ENCODE data around the gene XYLT1. TPM values are rescaled to one million over a fixed set of nuclear protein-coding genes. Genes with fewer than 3 reads are reported as not detected.

Gene XYLT1
- total and polyA plus RNA-seq, 10 of the 15 experiments (the other 5 are each of a cell fraction or from before 2014, with no cell fraction given) = 0.88 to 14.8 (median 5.8) TPM

DNA sequence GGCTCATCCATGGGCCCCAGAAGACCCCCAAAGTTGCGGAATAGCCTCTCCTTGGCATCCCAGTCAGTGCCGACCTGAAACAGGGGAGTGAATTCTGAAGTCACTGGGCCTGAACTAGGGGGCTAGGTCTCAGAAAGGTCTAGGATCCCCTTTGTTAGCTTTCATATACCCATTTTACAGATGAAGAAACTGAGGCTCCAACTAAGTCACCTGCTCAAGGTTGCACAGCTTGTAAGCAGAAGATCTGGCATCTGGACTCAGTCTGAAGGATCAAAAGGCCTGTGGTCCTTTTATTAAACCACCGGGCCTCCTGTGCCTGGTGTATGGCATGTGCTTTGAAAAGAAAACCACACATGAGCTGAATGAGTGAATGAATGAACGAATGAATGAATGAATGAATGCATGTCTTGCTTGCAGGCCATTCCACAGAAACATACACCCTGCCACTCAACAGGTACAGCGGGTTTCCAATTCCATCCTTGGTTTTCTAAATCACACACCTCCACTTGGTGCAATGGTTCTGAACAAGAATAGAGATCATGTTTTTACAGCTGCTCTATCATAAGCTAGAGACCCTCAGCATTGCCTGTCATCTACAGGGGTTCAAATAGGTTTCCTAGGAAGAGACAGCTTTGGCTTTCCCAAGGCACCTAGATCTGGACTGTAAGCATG, 352.7 kb downstream of the XYLT1 start:
- FAIRE-seq = no peak
- POLR2A ChIA-PET = no interaction called here
- WGBS (ENCODE audit: insufficient coverage, insufficient replicate concordance, low lambda C conversion rate, missing lambda C conversion rate) = 50% methylated on average over 5 of the region's 5 CpGs

More for the DNA sequence above, 352.7 kb downstream of the XYLT1 start:
- RAD21 ChIA-PET (ENCODE audit: unreplicated experiment) = no interaction called here
- Histone ChIP-seq H3K4me1 (ENCODE audit: control insufficient read depth, insufficient read depth, low read length) (no peaks in the 10 kb centered on the region), H3K9me3 (replicated peaks; ENCODE audit: control insufficient read depth, insufficient read depth, low read length) (no peaks in the 10 kb centered on the region), H3K4me3 (no peak overlapping the region), H3K27ac (ENCODE audit: control insufficient read depth, insufficient read depth) (no peak overlapping the region), H2AFZ (ENCODE audit: control insufficient read depth, low read depth, low read length) (no peak overlapping the region), H3K27me3 (replicated peaks in 1 of 2; ENCODE audit: control insufficient read depth in 2 of 2, insufficient read depth in 2 of 2, low read length in 1 of 2) (no peaks in the 10 kb centered on the region), H3K36me3 (ENCODE audit: control insufficient read depth in 2 of 2, insufficient read depth in 2 of 2, low read length in 1 of 2) (peaks cover 0 to 1% of the 10 kb centered on the region in 2 experiments; a peak in 1 of 4 replicates), H3K4me2 (ENCODE audit: control insufficient read depth, insufficient read depth) (no peak overlapping the region), H3K9ac (ENCODE audit: control insufficient read depth, insufficient read depth, low read length) (no peak overlapping the region), H4K20me1 (ENCODE audit: control insufficient read depth, insufficient read depth) (no peaks in the 10 kb centered on the region), H3K79me2 (ENCODE audit: control insufficient read depth, insufficient read depth, low read length) (no peaks in the 10 kb centered on the region)
- peak; percentile 92 for TF ChIP-seq ZNF24 (IDR thresholded peaks at IDR 0.05)
- TF ChIP-seq, protein P1, sequence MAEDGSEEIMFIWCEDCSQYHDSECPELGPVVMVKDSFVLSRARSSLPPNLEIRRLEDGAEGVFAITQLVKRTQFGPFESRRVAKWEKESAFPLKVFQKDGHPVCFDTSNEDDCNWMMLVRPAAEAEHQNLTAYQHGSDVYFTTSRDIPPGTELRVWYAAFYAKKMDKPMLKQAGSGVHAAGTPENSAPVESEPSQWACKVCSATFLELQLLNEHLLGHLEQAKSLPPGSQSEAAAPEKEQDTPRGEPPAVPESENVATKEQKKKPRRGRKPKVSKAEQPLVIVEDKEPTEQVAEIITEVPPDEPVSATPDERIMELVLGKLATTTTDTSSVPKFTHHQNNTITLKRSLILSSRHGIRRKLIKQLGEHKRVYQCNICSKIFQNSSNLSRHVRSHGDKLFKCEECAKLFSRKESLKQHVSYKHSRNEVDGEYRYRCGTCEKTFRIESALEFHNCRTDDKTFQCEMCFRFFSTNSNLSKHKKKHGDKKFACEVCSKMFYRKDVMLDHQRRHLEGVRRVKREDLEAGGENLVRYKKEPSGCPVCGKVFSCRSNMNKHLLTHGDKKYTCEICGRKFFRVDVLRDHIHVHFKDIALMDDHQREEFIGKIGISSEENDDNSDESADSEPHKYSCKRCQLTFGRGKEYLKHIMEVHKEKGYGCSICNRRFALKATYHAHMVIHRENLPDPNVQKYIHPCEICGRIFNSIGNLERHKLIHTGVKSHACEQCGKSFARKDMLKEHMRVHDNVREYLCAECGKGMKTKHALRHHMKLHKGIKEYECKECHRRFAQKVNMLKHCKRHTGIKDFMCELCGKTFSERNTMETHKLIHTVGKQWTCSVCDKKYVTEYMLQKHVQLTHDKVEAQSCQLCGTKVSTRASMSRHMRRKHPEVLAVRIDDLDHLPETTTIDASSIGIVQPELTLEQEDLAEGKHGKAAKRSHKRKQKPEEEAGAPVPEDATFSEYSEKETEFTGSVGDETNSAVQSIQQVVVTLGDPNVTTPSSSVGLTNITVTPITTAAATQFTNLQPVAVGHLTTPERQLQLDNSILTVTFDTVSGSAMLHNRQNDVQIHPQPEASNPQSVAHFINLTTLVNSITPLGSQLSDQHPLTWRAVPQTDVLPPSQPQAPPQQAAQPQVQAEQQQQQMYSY (CRISPR knock-in tag; IDR thresholded peaks at IDR 0.05) = no peak
- ATAC-seq = no peak
- no peak for DNase-seq (ENCODE audit: low read depth, low spot score)
- intact Hi-C loops (cut with micrococcal nuclease; ENCODE audit: unreplicated experiment) = no loop called here
- in situ Hi-C loops (cut with MboI) = no loop called here
- CTCF ChIA-PET = interaction anchor here (0.6 to 1.0 kb wide), 4 partner anchors 9 to 64 kb away, joined by 3 to 4 read pairs (median 3); no protein-coding TSS in a partner anchor
- SMC1A ChIA-PET (ENCODE audit: uncharacterized antibody, unreplicated experiment) = interaction anchor here (0.7 to 1.0 kb wide), 2 partner anchors 18 to 20 kb away, joined by 3 to 4 read pairs; no protein-coding TSS in a partner anchor
- no TSS peak for BruUV-seq (replicated peaks)

Data from GM12878 (cell line).